ENCODE measurements around the gene SNX21.

- TF ChIP-seq CTCF (IDR thresholded peaks at IDR 0.05; ENCODE audit: low read depth, low read length, poor library complexity, severe bottlenecking) (no peak), EZH2phosphoT487 (IDR thresholded peaks at IDR 0.05; ENCODE audit: borderline replicate concordance, low read length) (no peak)
Observed at GRCh38 chr20:45851501-45851900, 17.9 kb downstream of the SNX21 start.
